ENCODE results near the gene BACH2.
"Not testable (repeated sequence)": the region's sequence is repeated elsewhere in the genome, so short reads cannot be mapped to it uniquely, and the experiment has no call there.

BACH2 gene

GRCh38 chr6:89927791-89928550 is 368.7 kb downstream of the BACH2 start:
- no peak for DNase-seq

- DNase-seq, result no peak
Observed at GRCh38 chr6:89927264-89927663, 369.4 kb downstream of the BACH2 start.

GRCh38 chr6:89925826-89926225 is 370.8 kb downstream of the BACH2 start:
- DNase-seq, result no peak

- no peak for DNase-seq
Observed at GRCh38 chr6:89924231-89924630, 372.4 kb downstream of the BACH2 start.

- DNase-seq, result no peak
Observed at GRCh38 chr6:89921691-89922090, 375.0 kb downstream of the BACH2 start.

GRCh38 chr6:89921197-89921596 is 375.4 kb downstream of the BACH2 start:
- DNase-seq, result no peak

GRCh38 chr6:89917801-89918366 is 378.8 kb downstream of the BACH2 start:
- DNase-seq, result no peak

- no peak for DNase-seq
Observed at GRCh38 chr6:89917216-89917615, 379.4 kb downstream of the BACH2 start.

GRCh38 chr6:89916136-89916920 is 380.3 kb downstream of the BACH2 start:
- no peak for DNase-seq

GRCh38 chr6:89910902-89911240 is 385.8 kb downstream of the BACH2 start:
- DNase-seq, result no peak

- not testable (repeated sequence) for DNase-seq
Observed at GRCh38 chr6:89910001-89910901, 386.4 kb downstream of the BACH2 start.

- DNase-seq, result no peak
Observed at GRCh38 chr6:89895276-89895874, 401.3 kb downstream of the BACH2 start.

- DNase-seq, result no peak
Observed at GRCh38 chr6:89894169-89894568, 402.5 kb downstream of the BACH2 start, which contains the start of gene GJA10. GJA10 (plus strand) TSS chr6:89894469; CDS start chr6:89894469, 0 bp downstream.

- not testable (repeated sequence) for DNase-seq
Observed at GRCh38 chr6:89892577-89892976, 404.1 kb downstream of the BACH2 start.

GRCh38 chr6:89890845-89891528 is 405.7 kb downstream of the BACH2 start:
- DNase-seq, result not testable (repeated sequence)

GRCh38 chr6:89888871-89889270 is 407.8 kb downstream of the BACH2 start:
- DNase-seq, result no peak

GRCh38 chr6:89888138-89888514 is 408.5 kb downstream of the BACH2 start:
- no peak for DNase-seq

GRCh38 chr6:89887452-89888137 is 409.0 kb downstream of the BACH2 start:
- peak; percentile 9 for DNase-seq

GRCh38 chr6:89886378-89887120 is 410.1 kb downstream of the BACH2 start:
- no peak for DNase-seq
